ENCODE measurements around the gene TCF7L1.
"Not testable (repeated sequence)": the region's sequence is repeated elsewhere in the genome, so short reads cannot be mapped to it uniquely, and the experiment has no call there.

Gene TCF7L1

GRCh38 chr2:85323351-85323987 lies 190.3 kb downstream of the TCF7L1 start:
- DNase-seq (ENCODE audit: low read depth in 2 of 2), result no peak

GRCh38 chr2:85323988-85324367 lies 190.8 kb downstream of the TCF7L1 start:
- not testable (repeated sequence) for DNase-seq (ENCODE audit: low read depth in 2 of 2)

GRCh38 chr2:85324639-85325465 lies 191.7 kb downstream of the TCF7L1 start:
- DNase-seq (ENCODE audit: low read depth in 2 of 2), result no peak

- no peak for DNase-seq (ENCODE audit: low read depth in 2 of 2)
These were observed 192.2 kb downstream of the TCF7L1 start for GRCh38 chr2:85325466-85325811.

- peak in 1 of 2 donors; percentile 17 for DNase-seq (ENCODE audit: low read depth in 2 of 2)
These were observed 193.4 kb downstream of the TCF7L1 start for GRCh38 chr2:85326406-85327159.

GRCh38 chr2:85327160-85327821 lies 194.1 kb downstream of the TCF7L1 start:
- DNase-seq (ENCODE audit: low read depth in 2 of 2), result peak; percentile 38 to 47

GRCh38 chr2:85327822-85328617 lies 194.8 kb downstream of the TCF7L1 start, which contains the start of gene TGOLN2:
Gene TGOLN2, minus strand, starts transcription at chr2:85327989. Its CDS starts 27 bp downstream, at chr2:85327962.
- DNase-seq (ENCODE audit: low read depth in 2 of 2), result peak; percentile 90

GRCh38 chr2:85329181-85329651 lies 196.0 kb downstream of the TCF7L1 start:
- DNase-seq (ENCODE audit: low read depth in 2 of 2), result no peak

- not testable (repeated sequence) for DNase-seq (ENCODE audit: low read depth in 2 of 2)
These were observed 196.5 kb downstream of the TCF7L1 start for GRCh38 chr2:85329701-85330100.

- no peak for DNase-seq (ENCODE audit: low read depth in 2 of 2)
These were observed 197.8 kb downstream of the TCF7L1 start for GRCh38 chr2:85330839-85331636.

GRCh38 chr2:85333877-85334276 lies 200.7 kb downstream of the TCF7L1 start:
- DNase-seq (ENCODE audit: low read depth in 2 of 2), result not testable (repeated sequence)

- DNase-seq (ENCODE audit: low read depth in 2 of 2), result no peak
These were observed 201.7 kb downstream of the TCF7L1 start for GRCh38 chr2:85334928-85335327.

GRCh38 chr2:85340034-85340892 lies 207.1 kb downstream of the TCF7L1 start:
- no peak for DNase-seq (ENCODE audit: low read depth in 2 of 2)

GRCh38 chr2:85341269-85342029 lies 208.3 kb downstream of the TCF7L1 start:
- no peak for DNase-seq (ENCODE audit: low read depth in 2 of 2)

GRCh38 chr2:85342156-85342555 lies 209.0 kb downstream of the TCF7L1 start:
- DNase-seq (ENCODE audit: low read depth in 2 of 2), result no peak

GRCh38 chr2:85343207-85343895 lies 210.2 kb downstream of the TCF7L1 start:
- DNase-seq (ENCODE audit: low read depth in 2 of 2), result not testable (repeated sequence)

GRCh38 chr2:85344356-85344954 lies 211.3 kb downstream of the TCF7L1 start:
- no peak for DNase-seq (ENCODE audit: low read depth in 2 of 2)

Measured in stimulated activated CD8-positive, alpha-beta memory T cell treated with anti-CD3 and anti-CD28 coated beads, Interleukin-2, amount 100 ng/mL, for 48 hours (primary cell).